ENCODE data around the gene SLC25A27. TPM values are rescaled to one million over a fixed set of nuclear protein-coding genes. Genes with fewer than 3 reads are reported as not detected.

The SLC25A27 gene
- total RNA-seq, 1 donor from 2014 or later: 40.5 TPM

GRCh38 chr6:46719099-46719498, 66.3 kb downstream of the SLC25A27 start:
- TF ChIP-seq CTCF (IDR thresholded peaks at IDR 0.05; ENCODE audit: unreplicated experiment): no peak
- Mint-ChIP-seq H3K9me3 (no peaks in the 10 kb centered on the region), H3K27me3 (ENCODE audit: low read depth) (peaks cover 51% of the 10 kb centered on the region), H3K27ac (no peak overlapping the region), H3K36me3 (no peaks in the 10 kb centered on the region), H3K4me3 (no peak overlapping the region), H3K4me1 (no peaks in the 10 kb centered on the region)
- no peak for DNase-seq (ENCODE audit: low spot score in 2 of 2, unreplicated experiment in 2 of 2)

GRCh38 chr6:46720401-46720800, 67.6 kb downstream of the SLC25A27 start:
- Mint-ChIP-seq H3K9me3 (no peaks in the 10 kb centered on the region), H3K27me3 (ENCODE audit: low read depth) (peaks cover 62% of the 10 kb centered on the region), H3K4me3 (no peak overlapping the region), H3K36me3 (no peaks in the 10 kb centered on the region), H3K27ac (no peak overlapping the region), H3K4me1 (no peaks in the 10 kb centered on the region)
- no peak for DNase-seq (ENCODE audit: low spot score in 2 of 2, unreplicated experiment in 2 of 2)
- TF ChIP-seq CTCF (IDR thresholded peaks at IDR 0.05; ENCODE audit: unreplicated experiment): no peak

Other genes with a start within 250 kb of the SLC25A27 start
- 3.6 to 4.0 TPM (median 3.9 TPM) in 3 replicates for gene RCAN2, start 161.5 kb upstream of the SLC25A27 start, total RNA-seq
- 6.1 to 6.9 TPM (median 6.3 TPM) in 3 replicates for gene CYP39A1, start 157 bp upstream of the SLC25A27 start, total RNA-seq
- 0.24 to 0.51 TPM (median 0.43 TPM) in 3 replicates for gene TDRD6, start 34.9 kb downstream of the SLC25A27 start, total RNA-seq
- 0.45 to 0.54 TPM (median 0.49 TPM) in 3 replicates for gene PLA2G7, start 82.4 kb downstream of the SLC25A27 start, total RNA-seq
- not detected in 3 replicates for gene ANKRD66, start 94.0 kb downstream of the SLC25A27 start, total RNA-seq
- gene MEP1A, start 140.4 kb downstream of the SLC25A27 start, total RNA-seq: 0.16 TPM in 1 of 3 replicates, not detected in the others